HEK293T (cell line): ENCODE measurements around the gene NME8.

Experiments
- ELF4 ChIP-seq: fragments of 450-650 bp; IDR thresholded peaks from 2 replicates; pipeline ENCODE4 v1.6.1; 2017; ENCODE audit warnings: antibody characterized with exemption
- TARDBP ChIP-seq: fragments of 450-650 bp; IDR thresholded peaks from 2 replicates; pipeline ENCODE4 v1.6.1; 2016

DNA sequence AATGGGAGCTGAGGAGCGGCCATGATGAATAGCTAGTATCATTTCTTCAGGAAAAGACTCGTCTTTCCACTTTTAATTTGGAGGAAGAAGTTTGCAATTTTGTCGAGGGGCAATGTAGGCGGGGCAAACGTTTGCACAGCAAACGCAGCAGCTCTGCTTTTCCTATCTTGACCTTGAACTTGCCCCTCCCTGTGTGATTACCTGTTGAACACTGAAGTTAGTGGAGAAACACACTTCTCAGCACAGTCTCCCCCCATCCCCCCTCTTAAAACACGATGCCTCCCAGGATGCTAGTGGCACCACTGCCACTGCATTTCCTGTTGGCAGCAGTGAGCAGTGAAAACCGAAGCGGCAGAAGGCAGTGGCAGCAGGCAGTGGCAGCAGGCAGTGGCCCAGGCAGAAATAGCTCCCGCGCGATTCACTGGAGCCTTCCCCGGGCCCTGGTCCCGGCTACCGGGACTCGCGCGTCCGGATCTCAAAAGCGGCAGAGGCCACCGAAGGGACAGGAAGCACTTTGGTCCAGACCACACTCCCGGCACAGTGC, 72.0 kb downstream of the NME8 start, which contains the start of gene EPDR1:
- TF ChIP-seq TARDBP (no peak), ELF4 (no peak)
